T-helper 17 cell (primary cell): Measurements from ENCODE around the gene CHCHD5. TPM values are rescaled to one million over a fixed set of nuclear protein-coding genes. Genes with fewer than 3 reads are reported as not detected.
A peak's percentile ranks its signal among the peaks of the same experiment; 100 is the strongest.

ENCODE experiments used
- ATAC-seq: fragments of 150-1000 bp; cut with Tn5 transposase; 2 replicates; pipeline ENCODE4 v1.10.0; 2021; ENCODE audit warnings: mild to moderate bottlenecking, moderate library complexity
- DNase-seq, 3 donors: peaks; one replicate each; pipeline versions ENCODE4 v3.0.0 to v3.0.0-alpha.2; 2020 to 2021
- H3K9me3 ChIP-seq: one replicate; pipeline ENCODE4 v1.7.0; 2013; ENCODE audit warnings: low read length, mild to moderate bottlenecking; ENCODE audit not compliant: control insufficient read depth, poor library complexity, severe bottlenecking
- H3K27ac Mint-ChIP-seq: one replicate; pipeline ENCODE4 v1.8.0; 2022; ENCODE audit warnings: mild to moderate bottlenecking, moderate library complexity, mixed read lengths
- H3K27me3 Mint-ChIP-seq: one replicate; pipeline ENCODE4 v1.8.0; 2022; ENCODE audit warnings: mixed read lengths
- H3K36me3 Mint-ChIP-seq: one replicate; pipeline ENCODE4 v1.8.0; 2022; ENCODE audit warnings: low read depth, mixed read lengths
- H3K4me1 Mint-ChIP-seq: one replicate; pipeline ENCODE4 v1.8.0; 2022; ENCODE audit warnings: mild to moderate bottlenecking, mixed read lengths
- H3K4me3 Mint-ChIP-seq: one replicate; pipeline ENCODE4 v1.8.0; 2022; ENCODE audit warnings: mild to moderate bottlenecking, moderate library complexity, mixed read lengths
- total RNA-seq, 4 donors: library from RNA in 2 of 4; stranded (reverse) in 2 of 4; gene quantifications; one replicate each; pipeline ENCODE4 v1.2.3 and lab custom pipeline; 2022 to 2026

The CHCHD5 gene
- total RNA-seq, 2 donors from 2014 or later, result 16.6 to 18.4 TPM

- no peak for ATAC-seq
- peak overlapping the region; percentile 69 for H3K27ac Mint-ChIP-seq
- peaks cover 2% of the 10 kb centered on the region for H3K36me3 Mint-ChIP-seq
- no peaks in the 10 kb centered on the region for H3K9me3 ChIP-seq
- H3K27me3 Mint-ChIP-seq, result no peaks in the 10 kb centered on the region
- no peak overlapping the region for H3K4me3 Mint-ChIP-seq
- H3K4me1 Mint-ChIP-seq, result peaks cover 39% of the 10 kb centered on the region
- DNase-seq, result no peak
Observed at GRCh38 chr2:112636605-112637288, 52.3 kb downstream of the CHCHD5 start.

- H3K27ac Mint-ChIP-seq, result no peak overlapping the region
- no peak for ATAC-seq
Observed at GRCh38 chr2:112637289-112637660, 52.9 kb downstream of the CHCHD5 start.

More at GRCh38 chr2:112637289-112637660, 52.9 kb downstream of the CHCHD5 start:
- no peaks in the 10 kb centered on the region for H3K9me3 ChIP-seq
- DNase-seq, result no peak
- no peaks in the 10 kb centered on the region for H3K27me3 Mint-ChIP-seq
- no peak overlapping the region for H3K4me3 Mint-ChIP-seq
- peaks cover 2% of the 10 kb centered on the region for H3K36me3 Mint-ChIP-seq
- H3K4me1 Mint-ChIP-seq, result peaks cover 36% of the 10 kb centered on the region

Other genes with a start within 250 kb of the CHCHD5 start
- gene RGPD8, start 151.0 kb upstream of the CHCHD5 start, total RNA-seq, result 10 to 100 TPM; 42.7 to 60.6 TPM
- 10 to 100 TPM; 18.8 to 20.6 TPM for gene TTL, start 102.5 kb upstream of the CHCHD5 start, total RNA-seq
- gene POLR1B, start 42.1 kb upstream of the CHCHD5 start, total RNA-seq, result 10 to 100 TPM; 15.2 to 23.5 TPM
- gene SLC20A1, start 61.3 kb downstream of the CHCHD5 start, total RNA-seq, result 100 to 1,000 TPM; 113 to 130 TPM
- gene NT5DC4, start 136.4 kb downstream of the CHCHD5 start, total RNA-seq, result not detected
- under 1 TPM; 0.37 to 0.97 TPM for gene CKAP2L, start 180.0 kb downstream of the CHCHD5 start, total RNA-seq
- under 1 TPM; 0.35 to 0.44 TPM for gene IL1A, start 199.9 kb downstream of the CHCHD5 start, total RNA-seq